Thoracic aorta (tissue), 2 donors: ENCODE measurements around the gene TCEAL4. TPM values are rescaled to one million over a fixed set of nuclear protein-coding genes. Genes with fewer than 3 reads are reported as not detected.

ENCODE experiments used
- ATAC-seq: fragments of 150-250 bp; one replicate; pipeline ENCODE4 v1.8.0; 2017; ENCODE audit warnings: low read depth; ENCODE audit not compliant: insufficient number of reproducible peaks, low FRiP score
- DNase-seq: peaks from one replicate; pipeline ENCODE4 v3.0.0-alpha.2; 2020; ENCODE audit warnings: low spot score
- H3K27ac ChIP-seq, 2 donors: fragments of 200-600 bp; sonication (generic); 1 replicate in 1 of 2; 2 replicates in 1 of 2; pipeline ENCODE4 v1.5.1; 2016; ENCODE audit warnings: mild to moderate bottlenecking in 2 of 2, moderate library complexity in 2 of 2
- H3K27me3 ChIP-seq: fragments of 200-600 bp; sonication (generic); replicated peaks from 2 replicates; pipeline ENCODE4 v1.6.0; 2016; ENCODE audit warnings: mild to moderate bottlenecking; ENCODE audit not compliant: insufficient read depth
- H3K36me3 ChIP-seq: fragments of 200-600 bp; sonication (generic); one replicate; pipeline ENCODE4 v1.5.1; 2016
- H3K4me1 ChIP-seq, 2 donors: fragments of 200-600 bp; sonication (generic); 1 replicate in 1 of 2; 2 replicates in 1 of 2; pipeline versions ENCODE4 v1.5.1 to v1.6.0; 2016; ENCODE audit warnings: low read depth in 2 of 2, mild to moderate bottlenecking in 1 of 2; ENCODE audit not compliant: control insufficient read depth in 1 of 2
- H3K4me3 ChIP-seq: fragments of 200-600 bp; sonication (generic); 2 replicates; pipeline ENCODE4 v1.5.1; 2016; ENCODE audit warnings: mild to moderate bottlenecking
- H3K9me3 ChIP-seq: fragments of 200-600 bp; sonication (generic); 2 replicates; pipeline ENCODE4 v1.5.1; 2016
- CTCF ChIP-seq: fragments of 200-600 bp; sonication (generic); IDR thresholded peaks from one replicate; pipeline ENCODE4 v1.5.1; 2019; ENCODE audit warnings: antibody characterized with exemption
- total RNA-seq, 2 donors: library from RNA; depleted of rRNA; stranded (reverse); fragments of >200 nt; gene quantifications; one replicate each; pipeline versions ENCODE4 v1.1.0 to v1.2.3, GENCODE V29; 2016

TCEAL4 gene
- total RNA-seq, 2 donors from 2014 or later: 334 to 386 TPM

DNA sequence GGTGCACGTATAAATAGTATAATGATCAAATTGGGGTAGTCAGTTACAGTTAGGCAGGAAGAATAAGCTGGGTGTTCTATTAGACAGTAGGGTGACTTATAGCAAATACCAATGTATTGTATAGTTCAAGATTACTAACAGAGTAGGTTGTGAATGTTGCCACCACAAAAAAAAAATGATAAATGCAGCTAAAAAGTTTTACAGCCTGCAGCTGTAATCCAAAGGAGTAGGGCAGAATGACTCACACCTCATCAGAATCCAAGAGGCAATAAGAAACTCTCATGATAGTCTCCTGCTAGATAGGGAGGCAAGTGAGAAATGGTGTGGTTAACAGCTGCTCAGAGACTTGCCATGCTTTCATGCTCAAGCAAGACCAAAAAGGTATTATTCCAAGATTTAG, 19.6 kb upstream of the TCEAL4 start:
- H3K36me3 ChIP-seq: no peaks in the 10 kb centered on the region
- TF ChIP-seq CTCF: no peak
- no peaks in the 10 kb centered on the region for H3K4me1 ChIP-seq
- no peaks in the 10 kb centered on the region for H3K27me3 ChIP-seq
- ATAC-seq (no peak), DNase-seq (no peak)
- H3K4me3 ChIP-seq: no peak overlapping the region
- H3K9me3 ChIP-seq: no peaks in the 10 kb centered on the region
- no peak overlapping the region for H3K27ac ChIP-seq

- no peak for ATAC-seq
- H3K9me3 ChIP-seq: no peaks in the 10 kb centered on the region
- no peaks in the 10 kb centered on the region for H3K27me3 ChIP-seq
- no peak overlapping the region for H3K27ac ChIP-seq
- TF ChIP-seq CTCF: no peak
- DNase-seq: no peak
- H3K4me3 ChIP-seq: no peak overlapping the region
- no peaks in the 10 kb centered on the region for H3K4me1 ChIP-seq
- no peaks in the 10 kb centered on the region for H3K36me3 ChIP-seq
Observed at GRCh38 chrX:103571121-103571520, 14.2 kb upstream of the TCEAL4 start.

GRCh38 chrX:103571726-103572125, 13.6 kb upstream of the TCEAL4 start:
- H3K36me3 ChIP-seq: no peaks in the 10 kb centered on the region
- no peak overlapping the region for H3K4me3 ChIP-seq
- no peaks in the 10 kb centered on the region for H3K9me3 ChIP-seq
- DNase-seq (no peak), ATAC-seq (no peak)
- no peak overlapping the region for H3K27ac ChIP-seq
- H3K27me3 ChIP-seq: no peaks in the 10 kb centered on the region
- no peak for TF ChIP-seq CTCF
- no peaks in the 10 kb centered on the region for H3K4me1 ChIP-seq

- Histone ChIP-seq H3K4me1 (no peaks in the 10 kb centered on the region), H3K27me3 (no peaks in the 10 kb centered on the region), H3K27ac (no peak overlapping the region), H3K36me3 (no peaks in the 10 kb centered on the region), H3K9me3 (no peaks in the 10 kb centered on the region), H3K4me3 (no peak overlapping the region)
- TF ChIP-seq CTCF: no peak
- ATAC-seq: no peak
- no peak for DNase-seq
Observed at GRCh38 chrX:103573202-103573601, 12.1 kb upstream of the TCEAL4 start.

GRCh38 chrX:103584596-103584995, 719 bp upstream of the TCEAL4 start:
- peaks cover 3 to 5% of the 10 kb centered on the region in 2 donors for H3K4me1 ChIP-seq
- no peaks in the 10 kb centered on the region for H3K9me3 ChIP-seq
- ATAC-seq (no peak), DNase-seq (no peak)
- H3K27ac ChIP-seq: peak overlapping the region; percentile 85 to 92
- H3K36me3 ChIP-seq: peaks cover 8% of the 10 kb centered on the region
- no peak for TF ChIP-seq CTCF
- no peaks in the 10 kb centered on the region for H3K27me3 ChIP-seq
- peak overlapping the region; percentile 81 for H3K4me3 ChIP-seq
